OCI-LY1 (cell line): ENCODE data around the gene CRACR2B.
A peak's percentile ranks its signal among the peaks of the same experiment; 100 is the strongest.

Experiments used
- H2AFZ ChIP-seq: fragments of 200-600 bp; sonication (generic), shearing (Covaris generic); 2 replicates; pipeline ENCODE4 v1.6.0; 2014; ENCODE audit warnings: antibody characterized with exemption, mild to moderate bottlenecking, low read length
- H3F3A ChIP-seq: fragments of 200-600 bp; sonication (generic), shearing (Covaris generic); 2 replicates; pipeline ENCODE4 v1.6.0; 2014; ENCODE audit warnings: mild to moderate bottlenecking, antibody characterized with exemption, low read length, moderate library complexity; ENCODE audit not compliant: insufficient read depth
- H3K27ac ChIP-seq: fragments of 200-600 bp; sonication (generic); 2 replicates; pipeline ENCODE4 v1.5.1; 2014; ENCODE audit warnings: low read length, mixed run types, mild to moderate bottlenecking, low read depth; ENCODE audit not compliant: poor library complexity, severe bottlenecking
- H3K27me3 ChIP-seq: fragments of 200-600 bp; sonication (generic); 2 replicates; pipeline ENCODE4 v1.6.0; 2014; ENCODE audit warnings: antibody characterized with exemption, mild to moderate bottlenecking, low read length, moderate library complexity; ENCODE audit not compliant: insufficient read depth
- H3K36me3 ChIP-seq: fragments of 200-600 bp; sonication (generic); 2 replicates; pipeline ENCODE4 v1.6.1; 2014; ENCODE audit warnings: mild to moderate bottlenecking, antibody characterized with exemption, low read length, moderate library complexity, mixed read lengths; ENCODE audit not compliant: insufficient read depth
- H3K4me1 ChIP-seq: fragments of 200-600 bp; sonication (generic); 2 replicates; pipeline ENCODE4 v1.5.1; 2014; ENCODE audit warnings: mild to moderate bottlenecking, low read length, moderate library complexity; ENCODE audit not compliant: insufficient read depth, severe bottlenecking
- H3K4me2 ChIP-seq: fragments of 200-600 bp; sonication (generic), shearing (Covaris generic); 2 replicates; pipeline ENCODE4 v1.6.1; 2014; ENCODE audit warnings: low read length
- H3K4me3 ChIP-seq: fragments of 200-600 bp; sonication (generic); 2 replicates; pipeline ENCODE4 v1.5.1; 2014; ENCODE audit warnings: low read length, low read depth, mild to moderate bottlenecking, mixed read lengths; ENCODE audit not compliant: poor library complexity, severe bottlenecking
- H3K79me2 ChIP-seq: fragments of 200-600 bp; shearing (Covaris generic); 2 replicates; pipeline ENCODE4 v1.6.1; 2016; ENCODE audit warnings: mixed run types, low read length, mixed read lengths; ENCODE audit not compliant: insufficient read depth
- H3K9ac ChIP-seq: fragments of 200-600 bp; sonication (generic), shearing (Covaris generic); 2 replicates; pipeline ENCODE4 v1.6.1; 2014; ENCODE audit warnings: mild to moderate bottlenecking, low read length, mixed read lengths
- H3K9me2 ChIP-seq: fragments of 200-600 bp; sonication (generic), shearing (Covaris generic); 2 replicates; pipeline ENCODE4 v1.6.1; 2014; ENCODE audit warnings: low read depth, mild to moderate bottlenecking, low read length, mixed read lengths
- H3K9me3 ChIP-seq: fragments of 200-600 bp; shearing (Covaris generic); 2 replicates; pipeline ENCODE4 v1.6.1; 2014; ENCODE audit warnings: low read length, mixed read lengths
- H4K20me1 ChIP-seq: fragments of 200-600 bp; sonication (generic), shearing (Covaris generic); 2 replicates; pipeline ENCODE4 v1.6.0; 2016; ENCODE audit warnings: mild to moderate bottlenecking, low read length; ENCODE audit not compliant: insufficient read depth
- CTCF ChIP-seq: fragments of 200-600 bp; sonication (generic), shearing (Covaris generic); IDR thresholded peaks from 2 replicates; pipeline ENCODE4 v1.5.1; 2017; ENCODE audit warnings: mild to moderate bottlenecking, antibody characterized with exemption, low read length, moderate library complexity, mixed read lengths
- EZH2 ChIP-seq: fragments of 200-600 bp; sonication (generic), shearing (Covaris generic); IDR thresholded peaks from 2 replicates; pipeline ENCODE4 v1.8.0; 2017; ENCODE audit warnings: borderline replicate concordance, mixed run types, mild to moderate bottlenecking, antibody characterized with exemption, low read length, moderate library complexity, mixed read lengths

Gene CRACR2B

GRCh38 chr11:815675-816432 is 11.9 kb upstream of the CRACR2B start:
- Histone ChIP-seq H3K36me3 (peaks cover 49% of the 10 kb centered on the region), H3K4me3 (no peak overlapping the region), H3K9ac (no peak overlapping the region), H3K79me2 (peaks cover 6% of the 10 kb centered on the region), H3K27me3 (no peaks in the 10 kb centered on the region), H4K20me1 (no peaks in the 10 kb centered on the region), H3K4me2 (no peak overlapping the region), H2AFZ (no peak overlapping the region), H3K27ac (no peak overlapping the region), H3K9me3 (no peaks in the 10 kb centered on the region), H3K9me2 (no peaks in the 10 kb centered on the region), H3K4me1 (peaks cover 29% of the 10 kb centered on the region), H3F3A (peaks cover 4% of the 10 kb centered on the region; the same call in 1 of the 2 replicates)
- TF ChIP-seq CTCF (no peak), EZH2 (no peak)

GRCh38 chr11:816433-816779 is 11.3 kb upstream of the CRACR2B start:
- Histone ChIP-seq H2AFZ (no peak overlapping the region), H3K79me2 (peaks cover under 1% of the 10 kb centered on the region; the same call in 1 of the 2 replicates), H3K9me3 (no peaks in the 10 kb centered on the region), H3K4me1 (peaks cover 26% of the 10 kb centered on the region), H3F3A (peaks cover 4% of the 10 kb centered on the region; the same call in 1 of the 2 replicates), H3K9me2 (no peaks in the 10 kb centered on the region), H3K27me3 (no peaks in the 10 kb centered on the region), H3K27ac (no peak overlapping the region), H3K9ac (no peak overlapping the region), H4K20me1 (no peaks in the 10 kb centered on the region), H3K4me2 (no peak overlapping the region), H3K4me3 (no peak overlapping the region), H3K36me3 (peaks cover 43% of the 10 kb centered on the region)
- TF ChIP-seq EZH2 (no peak), CTCF (no peak)

- Histone ChIP-seq H3K27me3 (no peaks in the 10 kb centered on the region), H3K9me2 (no peaks in the 10 kb centered on the region)
Measured at GRCh38 chr11:818396-819128, 9.2 kb upstream of the CRACR2B start, which contains the start of gene PNPLA2. Gene PNPLA2, plus strand, starts transcription at chr11:818914. Its CDS starts 805 bp downstream, at chr11:819719.

More at GRCh38 chr11:818396-819128, 9.2 kb upstream of the CRACR2B start, which contains the start of gene PNPLA2:
- Histone ChIP-seq H3F3A (peaks cover 4% of the 10 kb centered on the region; the same call in 1 of the 2 replicates), H3K4me2 (peak within 1 kb of the TSS; percentile 85), H3K79me2 (no peaks in the 10 kb centered on the region), H3K36me3 (peaks cover 22% of the 10 kb centered on the region), H3K9ac (peak within 1 kb of the TSS; percentile 77), H3K4me1 (peaks cover 15% of the 10 kb centered on the region), H2AFZ (no peak within 1 kb of the TSS), H3K4me3 (peak within 1 kb of the TSS; percentile 75), H3K27ac (no peak within 1 kb of the TSS), H3K9me3 (no peaks in the 10 kb centered on the region), H4K20me1 (no peaks in the 10 kb centered on the region)
- TF ChIP-seq EZH2: no peak
- no peak for TF ChIP-seq CTCF
